HG03064 (cell line): Measurements from ENCODE around the gene HOXB8.

Source experiments
- ATAC-seq: cut with Tn5 transposase; IDR thresholded peaks from one replicate; pipeline ENCODE4 v1.9.1; 2021; ENCODE audit warnings: low read depth; ENCODE audit not compliant: unreplicated experiment

Gene HOXB8

DNA sequence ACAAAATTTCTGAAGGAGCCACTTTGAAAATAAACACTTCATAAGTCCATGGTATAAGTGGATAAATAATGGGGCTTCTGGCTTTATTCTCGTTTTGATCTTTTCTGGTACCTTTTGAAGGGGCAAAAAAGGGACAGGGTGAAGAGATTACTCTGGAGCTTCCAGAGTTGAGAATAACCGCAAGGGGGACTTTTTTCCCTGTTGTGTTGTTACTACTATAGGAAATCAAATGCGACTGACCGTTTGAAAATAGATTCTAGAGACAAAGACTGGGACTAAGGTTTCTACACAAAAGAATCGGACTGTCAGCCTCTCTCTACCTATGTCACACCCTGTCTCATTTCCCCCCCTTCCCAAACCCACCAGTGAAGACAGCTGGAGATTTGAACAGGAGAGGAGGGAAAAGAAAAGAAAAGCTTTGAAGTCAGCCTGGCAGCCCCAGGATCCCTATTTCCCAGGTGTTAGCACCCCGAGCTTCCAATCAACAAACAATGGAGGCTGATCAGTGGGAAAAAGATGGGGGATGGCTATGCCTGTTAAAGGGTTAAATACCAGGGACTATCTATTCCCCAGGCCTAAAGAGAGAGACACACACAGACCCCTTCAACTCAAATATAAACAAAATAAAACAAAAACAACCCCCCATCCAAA, 45.3 kb downstream of the HOXB8 start:
- no peak for ATAC-seq

GRCh38 chr17:48569240-48569582, 45.9 kb downstream of the HOXB8 start:
- ATAC-seq: no peak

- ATAC-seq: no peak
Measured at GRCh38 chr17:48568499-48569239, 46.4 kb downstream of the HOXB8 start.

DNA sequence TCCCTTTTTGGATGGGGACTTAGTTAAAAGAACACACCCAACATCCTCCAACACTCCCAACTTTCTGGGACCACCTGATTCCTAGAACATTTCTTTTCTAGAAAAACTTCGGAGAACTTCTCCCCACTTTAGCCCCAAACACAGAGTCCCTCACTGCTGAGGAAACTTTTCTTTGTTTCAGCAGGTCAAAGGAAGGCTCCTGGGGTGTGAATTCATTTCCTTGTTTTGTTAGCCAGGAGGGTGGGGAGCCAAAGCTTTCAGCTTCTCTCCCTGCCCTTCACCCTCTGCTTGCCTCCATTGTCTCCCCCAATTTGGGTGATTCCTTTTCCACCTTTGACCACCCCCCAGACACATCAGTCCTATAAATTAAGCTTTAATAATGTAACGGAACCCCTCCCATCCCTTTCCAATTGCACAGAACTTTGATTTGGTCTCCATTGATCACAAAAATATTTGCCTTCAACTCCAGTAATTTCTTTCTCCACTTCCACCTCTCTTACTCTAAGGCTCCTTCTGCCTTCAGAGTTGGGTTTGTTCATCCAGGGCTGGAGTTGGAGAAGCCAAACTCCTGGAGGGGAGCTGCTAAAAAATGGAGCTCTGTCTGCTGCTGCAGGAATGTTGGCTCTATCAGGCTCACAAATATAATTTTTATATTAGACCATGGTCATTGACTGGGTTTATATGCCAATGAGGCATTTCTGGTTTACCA, 47.3 kb downstream of the HOXB8 start:
- ATAC-seq: no peak

- ATAC-seq: no peak
Measured at GRCh38 chr17:48567209-48567608, 47.9 kb downstream of the HOXB8 start.

- ATAC-seq: no peak
Measured at GRCh38 chr17:48566717-48567116, 48.4 kb downstream of the HOXB8 start.

GRCh38 chr17:48565925-48566710, 49.0 kb downstream of the HOXB8 start:
- no peak for ATAC-seq

DNA sequence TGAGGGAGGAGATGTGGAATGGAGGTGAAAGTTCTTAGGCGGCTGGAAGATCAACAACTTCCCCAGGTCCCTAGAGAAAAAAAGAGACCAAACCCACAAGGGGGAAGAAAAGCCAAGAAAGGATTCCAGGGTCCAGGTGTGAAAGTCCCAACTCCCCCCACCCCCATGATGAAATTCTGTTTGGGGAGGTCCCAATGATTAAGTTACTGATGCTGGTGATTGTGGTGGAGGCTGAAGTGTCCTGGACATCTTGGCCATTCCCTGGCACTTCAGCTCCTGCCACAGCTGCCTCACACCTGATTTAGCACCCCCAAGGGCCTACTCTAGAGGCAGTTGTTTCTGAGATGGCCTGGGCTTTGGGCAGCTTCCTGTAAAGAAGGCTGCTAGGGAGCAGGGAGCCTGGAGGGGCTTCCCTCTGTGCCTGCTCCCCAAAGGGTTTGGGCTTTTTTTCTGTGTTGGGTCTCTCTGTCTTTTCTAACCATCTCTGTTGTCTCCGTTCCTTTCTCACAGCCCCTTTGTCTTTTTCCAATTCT, 50.0 kb downstream of the HOXB8 start:
- ATAC-seq: no peak

DNA sequence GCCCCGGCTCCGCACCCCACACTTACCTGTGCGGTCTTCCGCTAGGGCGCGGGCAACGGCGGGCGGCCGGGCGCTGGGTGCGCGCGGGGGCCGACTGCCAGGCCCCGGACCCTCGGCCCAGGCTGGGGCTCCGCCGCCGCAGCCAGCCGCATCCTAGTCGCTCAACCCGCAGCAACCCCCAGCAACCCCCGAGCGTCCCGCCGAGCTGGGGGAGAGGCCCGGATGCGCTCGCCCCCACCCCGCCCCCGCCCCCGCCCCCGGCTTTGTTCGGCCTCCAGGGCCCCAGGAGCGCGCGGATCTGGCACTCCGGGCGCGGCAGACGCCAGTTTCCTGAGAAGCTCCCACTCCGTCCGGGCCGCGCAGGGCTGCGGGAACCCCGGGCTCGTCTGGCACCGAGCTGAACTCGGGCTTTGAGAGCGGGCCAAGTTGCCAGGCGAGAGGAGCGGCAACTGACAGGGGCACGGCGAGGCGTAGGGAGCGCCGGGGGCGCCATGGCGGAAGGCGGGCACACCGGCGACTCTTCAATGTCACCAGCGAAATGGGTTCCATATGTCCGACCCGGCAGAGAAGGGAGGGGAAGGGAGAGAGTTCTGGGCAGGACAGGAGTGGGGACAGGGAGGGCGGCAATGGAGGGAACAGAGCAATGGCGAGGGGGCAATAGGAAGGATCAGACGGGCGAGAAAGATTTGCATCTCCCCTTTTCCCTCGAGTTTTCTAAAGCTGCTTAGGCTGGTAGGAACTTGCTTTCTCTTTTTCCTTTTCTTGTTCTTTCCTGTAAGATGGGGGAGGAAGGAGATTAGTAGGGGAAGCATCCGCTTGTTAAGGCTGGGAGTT, 50.7 kb downstream of the HOXB8 start:
- no peak for ATAC-seq

DNA sequence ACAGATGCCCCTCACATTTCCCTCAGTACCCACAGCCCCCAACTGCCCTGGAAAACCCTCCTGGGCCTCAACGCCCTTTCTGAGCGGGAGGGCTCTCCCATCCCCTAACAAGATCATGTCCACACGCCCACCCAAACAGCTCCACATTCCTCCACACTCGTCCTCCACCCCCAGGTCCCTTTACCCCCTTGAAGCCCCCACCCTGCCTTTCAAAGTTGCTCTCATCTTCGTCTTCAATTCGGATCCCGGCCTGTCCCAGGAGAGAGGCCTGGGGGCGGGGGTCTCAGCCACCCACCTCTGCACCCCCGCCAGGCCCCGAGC, 51.3 kb downstream of the HOXB8 start:
- no peak for ATAC-seq

DNA sequence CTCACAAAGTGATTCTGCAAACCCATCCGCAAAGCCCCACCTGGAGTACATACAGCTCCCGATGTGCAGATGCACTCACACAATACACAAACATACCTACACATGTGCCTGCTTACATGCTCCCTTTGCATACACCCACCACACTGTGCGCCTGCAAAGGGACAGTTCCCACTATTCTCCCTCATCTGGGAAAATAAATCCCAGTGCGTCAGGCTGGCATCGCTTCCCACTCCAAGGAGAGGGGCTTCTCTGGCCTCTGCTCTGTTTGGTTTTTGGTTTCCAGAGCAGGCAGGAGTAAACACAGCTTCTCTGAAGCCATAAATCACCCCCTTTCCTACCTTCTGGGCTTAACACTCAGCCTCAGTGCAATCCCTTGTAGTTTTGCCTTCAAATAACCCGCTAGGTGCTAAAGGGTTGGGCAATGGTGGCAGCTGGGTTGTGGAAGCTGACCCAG, 51.7 kb downstream of the HOXB8 start:
- no peak for ATAC-seq

DNA sequence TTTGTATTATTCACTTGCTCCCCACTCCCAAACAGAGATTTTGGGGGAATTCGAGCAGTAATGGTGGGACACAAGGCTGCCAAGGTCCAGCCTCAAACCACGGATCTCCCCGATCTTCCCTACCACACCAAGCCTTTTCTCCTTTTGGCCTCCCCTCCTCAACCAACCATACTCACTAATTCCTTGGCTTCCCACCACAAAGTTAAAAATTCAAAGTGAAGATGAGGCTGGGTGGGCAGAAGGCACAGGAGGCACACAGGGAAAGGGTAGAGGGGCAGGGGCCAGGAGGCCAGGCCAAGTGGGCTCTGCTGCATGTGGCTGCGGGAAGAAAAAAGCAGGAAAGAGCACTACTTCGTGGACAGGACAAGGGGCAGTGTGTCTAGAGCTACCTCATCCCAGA, 52.2 kb downstream of the HOXB8 start:
- no peak for ATAC-seq
